Panc1 (cell line): ENCODE measurements around the gene ATF2. TPM values are rescaled to one million over a fixed set of nuclear protein-coding genes. Genes with fewer than 3 reads are reported as not detected.

ENCODE experiments used
- ATAC-seq: fragments of 200-7000 bp; cut with Tn5 transposase; 2 replicates; pipeline ENCODE4 v1.9.1; 2020; ENCODE audit warnings: mild to moderate bottlenecking, moderate library complexity
- BruUV-seq: library from RNA; stranded (reverse); fragments of 400-500 nt; replicated peaks from 2 replicates; lab custom pipeline; 2021; lab: Mats Ljungman, UMichigan
- CTCF ChIA-PET: fragments of 300-600 bp; sonication (Branson Sonifier 250); formaldehyde crosslinking; loops from one replicate; lab custom pipeline; 2022; ENCODE audit warnings: antibody characterized with exemption; lab: Charles Lee
- POLR2A ChIA-PET: fragments of 300-600 bp; sonication (Branson Sonifier 250); formaldehyde crosslinking; loops from one replicate; lab custom pipeline; 2022; ENCODE audit warnings: antibody characterized with exemption; lab: Charles Lee
- DNase-seq: peaks from one replicate; pipeline ENCODE4 v3.0.0-alpha.2; 2010; ENCODE audit warnings: low read depth, low spot score
- H3K27ac ChIP-seq: 2 replicates; pipeline ENCODE4 v1.5.1; 2011; ENCODE audit warnings: mild to moderate bottlenecking, low read length, inconsistent platforms
- H3K27me3 ChIP-seq: fragments of 200-500 bp; sonication (Bioruptor generic); 2 replicates; pipeline ENCODE4 v1.6.0; 2014; ENCODE audit warnings: low read length, inconsistent platforms; ENCODE audit not compliant: control insufficient read depth, insufficient read depth
- H3K36me3 ChIP-seq: fragments of 200-500 bp; sonication (Bioruptor generic); 2 replicates; pipeline ENCODE4 v1.5.1; 2014; ENCODE audit warnings: inconsistent platforms, mild to moderate bottlenecking, low read length, moderate library complexity; ENCODE audit not compliant: control insufficient read depth, insufficient read depth
- H3K4me1 ChIP-seq: 2 replicates; pipeline ENCODE4 v1.5.1; 2011; ENCODE audit warnings: inconsistent platforms, mild to moderate bottlenecking, low read length, moderate library complexity; ENCODE audit not compliant: control insufficient read depth, insufficient read depth
- H3K4me3 ChIP-seq, 2 experiments: 2 replicates each; pipeline ENCODE4 v1.5.1; 2011 to 2012; ENCODE audit warnings: low read depth in 2 of 2, low read length in 2 of 2, mild to moderate bottlenecking in 2 of 2, inconsistent platforms in 1 of 2, moderate library complexity in 1 of 2
- H3K9me3 ChIP-seq: fragments of 200-500 bp; sonication (Bioruptor generic); 2 replicates; pipeline ENCODE4 v1.5.1; 2014; ENCODE audit warnings: low read depth, mild to moderate bottlenecking, inconsistent platforms, low read length, moderate library complexity; ENCODE audit not compliant: control insufficient read depth, insufficient read depth
- POLR2AphosphoS5 ChIP-seq: IDR thresholded peaks from 2 replicates; pipeline ENCODE4 v1.6.1; 2012; ENCODE audit warnings: mild to moderate bottlenecking, low read depth, low read length, moderate library complexity
- SIN3A ChIP-seq: IDR thresholded peaks from 2 replicates; pipeline ENCODE4 v1.6.1; 2012; ENCODE audit warnings: low read depth, mild to moderate bottlenecking, low read length, moderate library complexity, borderline replicate concordance; ENCODE audit not compliant: insufficient read depth
- TCF7L2 ChIP-seq: IDR thresholded peaks from 2 replicates; pipeline ENCODE4 v1.6.1; 2011; ENCODE audit warnings: mild to moderate bottlenecking, low read depth, low read length, inconsistent platforms
- in situ Hi-C: cut with HindIII; loops from 2 replicates; pipeline ENCODE4 v1.10.0; 2016; ENCODE audit warnings: low sequenced_read_pairs, low pct_unique_long_range_greater_than_20kb
- intact Hi-C: fragments of 100-400 bp; cut with micrococcal nuclease; formaldehyde crosslinking; loops from one replicate; pipeline ENCODE4 v1.10.0; 2022; ENCODE audit not compliant: unreplicated experiment
- total RNA-seq: library from RNA; stranded (reverse); gene quantifications from one replicate; pipeline ENCODE4 v1.2.1, GENCODE V29; 2021; ENCODE audit not compliant: unreplicated experiment
- TF ChIP-seq, protein P1 (sequence below), 2 experiments: IDR thresholded peaks; 2 replicates each; pipeline ENCODE4 v1.6.1; 2011 to 2012; ENCODE audit warnings: low read depth in 2 of 2, control low read depth in 1 of 2, low read length in 1 of 2, mild to moderate bottlenecking in 1 of 2, moderate library complexity in 1 of 2; ENCODE audit not compliant: insufficient read depth in 1 of 2
- TF ChIP-seq, protein P2 (sequence below): fragments of 450-650 bp; IDR thresholded peaks from 2 replicates; pipeline ENCODE4 v1.5.1; 2017; ENCODE audit warnings: mild to moderate bottlenecking

ATF2 gene
- total RNA-seq, 1 experiment from 2014 or later = 61.8 TPM

GRCh38 chr2:175136334-175137215 lies 31.4 kb downstream of the ATF2 start:
- no peaks in the 10 kb centered on the region for H3K27me3 ChIP-seq
- no peak overlapping the region for H3K4me3 ChIP-seq
- intact Hi-C loops = no loop called here
- H3K4me1 ChIP-seq = peaks cover 4% of the 10 kb centered on the region; the same call in 1 of the 2 replicates
- ATAC-seq (no peak), DNase-seq (no peak)
- in situ Hi-C loops = no loop called here
- H3K36me3 ChIP-seq = peaks cover 17% of the 10 kb centered on the region
- no TSS peak for BruUV-seq
- CTCF ChIA-PET = no interaction called here
- TF ChIP-seq POLR2AphosphoS5 (no peak), TCF7L2 (no peak), SIN3A (no peak)
- TF ChIP-seq, protein P1, sequence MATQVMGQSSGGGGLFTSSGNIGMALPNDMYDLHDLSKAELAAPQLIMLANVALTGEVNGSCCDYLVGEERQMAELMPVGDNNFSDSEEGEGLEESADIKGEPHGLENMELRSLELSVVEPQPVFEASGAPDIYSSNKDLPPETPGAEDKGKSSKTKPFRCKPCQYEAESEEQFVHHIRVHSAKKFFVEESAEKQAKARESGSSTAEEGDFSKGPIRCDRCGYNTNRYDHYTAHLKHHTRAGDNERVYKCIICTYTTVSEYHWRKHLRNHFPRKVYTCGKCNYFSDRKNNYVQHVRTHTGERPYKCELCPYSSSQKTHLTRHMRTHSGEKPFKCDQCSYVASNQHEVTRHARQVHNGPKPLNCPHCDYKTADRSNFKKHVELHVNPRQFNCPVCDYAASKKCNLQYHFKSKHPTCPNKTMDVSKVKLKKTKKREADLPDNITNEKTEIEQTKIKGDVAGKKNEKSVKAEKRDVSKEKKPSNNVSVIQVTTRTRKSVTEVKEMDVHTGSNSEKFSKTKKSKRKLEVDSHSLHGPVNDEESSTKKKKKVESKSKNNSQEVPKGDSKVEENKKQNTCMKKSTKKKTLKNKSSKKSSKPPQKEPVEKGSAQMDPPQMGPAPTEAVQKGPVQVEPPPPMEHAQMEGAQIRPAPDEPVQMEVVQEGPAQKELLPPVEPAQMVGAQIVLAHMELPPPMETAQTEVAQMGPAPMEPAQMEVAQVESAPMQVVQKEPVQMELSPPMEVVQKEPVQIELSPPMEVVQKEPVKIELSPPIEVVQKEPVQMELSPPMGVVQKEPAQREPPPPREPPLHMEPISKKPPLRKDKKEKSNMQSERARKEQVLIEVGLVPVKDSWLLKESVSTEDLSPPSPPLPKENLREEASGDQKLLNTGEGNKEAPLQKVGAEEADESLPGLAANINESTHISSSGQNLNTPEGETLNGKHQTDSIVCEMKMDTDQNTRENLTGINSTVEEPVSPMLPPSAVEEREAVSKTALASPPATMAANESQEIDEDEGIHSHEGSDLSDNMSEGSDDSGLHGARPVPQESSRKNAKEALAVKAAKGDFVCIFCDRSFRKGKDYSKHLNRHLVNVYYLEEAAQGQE (IDR thresholded peaks at IDR 0.05; ENCODE audit: insufficient read depth in 1 of 2, low read depth in 2 of 2, low read length in 1 of 2) = no peak
- POLR2A ChIA-PET = no interaction called here
- H3K27ac ChIP-seq = no peak overlapping the region
- no peaks in the 10 kb centered on the region for H3K9me3 ChIP-seq

- in situ Hi-C loops = no loop called here
- BruUV-seq = no TSS peak
- ATAC-seq (no peak), DNase-seq (no peak)
- H3K27me3 ChIP-seq = no peaks in the 10 kb centered on the region
- no peaks in the 10 kb centered on the region for H3K9me3 ChIP-seq
- CTCF ChIA-PET = no interaction called here
- POLR2A ChIA-PET = no interaction called here
- peaks cover 4% of the 10 kb centered on the region; the same call in 1 of the 2 replicates for H3K4me1 ChIP-seq
- no peak for TF ChIP-seq SIN3A
- H3K27ac ChIP-seq = no peak overlapping the region
- H3K4me3 ChIP-seq = no peak overlapping the region
- intact Hi-C loops = no loop called here
- H3K36me3 ChIP-seq = peaks cover 18% of the 10 kb centered on the region
Observed at GRCh38 chr2:175135862-175136261, 32.1 kb downstream of the ATF2 start.

GRCh38 chr2:175135177-175135576 lies 32.8 kb downstream of the ATF2 start:
- BruUV-seq = no TSS peak
- peaks cover 24% of the 10 kb centered on the region for H3K36me3 ChIP-seq
- TF ChIP-seq, protein P1 (IDR thresholded peaks at IDR 0.05; ENCODE audit: insufficient read depth in 1 of 2, low read depth in 2 of 2, low read length in 1 of 2) = no peak
- TF ChIP-seq, protein P2, sequence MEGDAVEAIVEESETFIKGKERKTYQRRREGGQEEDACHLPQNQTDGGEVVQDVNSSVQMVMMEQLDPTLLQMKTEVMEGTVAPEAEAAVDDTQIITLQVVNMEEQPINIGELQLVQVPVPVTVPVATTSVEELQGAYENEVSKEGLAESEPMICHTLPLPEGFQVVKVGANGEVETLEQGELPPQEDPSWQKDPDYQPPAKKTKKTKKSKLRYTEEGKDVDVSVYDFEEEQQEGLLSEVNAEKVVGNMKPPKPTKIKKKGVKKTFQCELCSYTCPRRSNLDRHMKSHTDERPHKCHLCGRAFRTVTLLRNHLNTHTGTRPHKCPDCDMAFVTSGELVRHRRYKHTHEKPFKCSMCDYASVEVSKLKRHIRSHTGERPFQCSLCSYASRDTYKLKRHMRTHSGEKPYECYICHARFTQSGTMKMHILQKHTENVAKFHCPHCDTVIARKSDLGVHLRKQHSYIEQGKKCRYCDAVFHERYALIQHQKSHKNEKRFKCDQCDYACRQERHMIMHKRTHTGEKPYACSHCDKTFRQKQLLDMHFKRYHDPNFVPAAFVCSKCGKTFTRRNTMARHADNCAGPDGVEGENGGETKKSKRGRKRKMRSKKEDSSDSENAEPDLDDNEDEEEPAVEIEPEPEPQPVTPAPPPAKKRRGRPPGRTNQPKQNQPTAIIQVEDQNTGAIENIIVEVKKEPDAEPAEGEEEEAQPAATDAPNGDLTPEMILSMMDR = no peak
- TF ChIP-seq SIN3A (no peak), TCF7L2 (no peak), POLR2AphosphoS5 (no peak)
- no peaks in the 10 kb centered on the region for H3K27me3 ChIP-seq
- DNase-seq (no peak), ATAC-seq (no peak)
- H3K4me3 ChIP-seq = no peak overlapping the region
- POLR2A ChIA-PET = interaction anchor here (0.6 kb wide), 1 partner anchor 32 kb away, joined by 3 read pairs; no protein-coding TSS in a partner anchor
- no peak overlapping the region for H3K27ac ChIP-seq
- H3K4me1 ChIP-seq = peaks cover 4% of the 10 kb centered on the region; the same call in 1 of the 2 replicates
- no peaks in the 10 kb centered on the region for H3K9me3 ChIP-seq
- CTCF ChIA-PET = no interaction called here
- intact Hi-C loops = no loop called here
- in situ Hi-C loops = no loop called here
